IPS-NIHi11 (cell line): ENCODE data around the gene FMNL1.
"Not testable (repeated sequence)": the region's sequence is repeated elsewhere in the genome, so short reads cannot be mapped to it uniquely, and the experiment has no call there.

Experiments used
- DNase-seq: peaks from one replicate; pipeline ENCODE4 v3.0.0; 2012; ENCODE audit warnings: mixed read lengths, low spot score

Gene FMNL1

GRCh38 chr17:45234641-45235415 is 13.1 kb downstream of the FMNL1 start:
- peak; percentile 86 for DNase-seq

- DNase-seq: peak; percentile 81
Measured at GRCh38 chr17:45235416-45236281, 14.0 kb downstream of the FMNL1 start.

- no peak for DNase-seq
Measured at GRCh38 chr17:45236282-45236606, 14.6 kb downstream of the FMNL1 start.

- DNase-seq: no peak
Measured at GRCh38 chr17:45237686-45238085, 16.0 kb downstream of the FMNL1 start.

GRCh38 chr17:45238155-45238774 is 16.6 kb downstream of the FMNL1 start:
- no peak for DNase-seq

GRCh38 chr17:45240905-45241327 is 19.2 kb downstream of the FMNL1 start:
- DNase-seq: no peak

GRCh38 chr17:45241328-45242028 is 19.8 kb downstream of the FMNL1 start:
- DNase-seq: peak; percentile 72

GRCh38 chr17:45242029-45242414 is 20.3 kb downstream of the FMNL1 start:
- DNase-seq: no peak

GRCh38 chr17:45243750-45244149 is 22.1 kb downstream of the FMNL1 start:
- DNase-seq: no peak

GRCh38 chr17:45244725-45245656 is 23.3 kb downstream of the FMNL1 start:
- no peak for DNase-seq

GRCh38 chr17:45246338-45246737 is 24.7 kb downstream of the FMNL1 start:
- DNase-seq: no peak

- peak; percentile 88 for DNase-seq
Measured at GRCh38 chr17:45246861-45247428, 25.3 kb downstream of the FMNL1 start.

GRCh38 chr17:45247429-45248131 is 25.9 kb downstream of the FMNL1 start:
- peak; percentile 99 for DNase-seq

- peak; percentile 86 for DNase-seq
Measured at GRCh38 chr17:45248132-45248957, 26.7 kb downstream of the FMNL1 start.

- no peak for DNase-seq
Measured at GRCh38 chr17:45251931-45252330, 30.2 kb downstream of the FMNL1 start.

GRCh38 chr17:45253237-45253636 is 31.6 kb downstream of the FMNL1 start:
- DNase-seq: not testable (repeated sequence)

GRCh38 chr17:45253879-45254278 is 32.2 kb downstream of the FMNL1 start:
- no peak for DNase-seq

- no peak for DNase-seq
Measured at GRCh38 chr17:45255358-45255757, 33.7 kb downstream of the FMNL1 start.
